Activated T-cell treated with anti-CD3 and anti-CD28 coated beads, Interleukin-2, amount 50 U/mL, for 4 hours (primary cell): ENCODE data around the gene GPD2. TPM values are rescaled to one million over a fixed set of nuclear protein-coding genes. Genes with fewer than 3 reads are reported as not detected.
A peak's percentile ranks its signal among the peaks of the same experiment; 100 is the strongest.
"Not testable (repeated sequence)": the region's sequence is repeated elsewhere in the genome, so short reads cannot be mapped to it uniquely, and the experiment has no call there.

ENCODE experiments used
- ATAC-seq, 2 donors: fragments of 200-7000 bp; cut with Tn5 transposase; one replicate each; pipeline ENCODE4 v1.10.0; 2021
- DNase-seq: peaks from one replicate; pipeline ENCODE4 v3.0.0-alpha.2; 2020
- H3K27me3 Mint-ChIP-seq: one replicate; pipeline ENCODE4 v1.8.0; 2021; ENCODE audit warnings: low read depth, mixed read lengths
- H3K36me3 Mint-ChIP-seq: one replicate; pipeline ENCODE4 v1.8.0; 2022; ENCODE audit warnings: mixed read lengths; ENCODE audit not compliant: insufficient read depth
- H3K4me1 Mint-ChIP-seq: one replicate; pipeline ENCODE4 v1.8.0; 2021; ENCODE audit warnings: low read depth, mixed read lengths
- H3K4me3 Mint-ChIP-seq: one replicate; pipeline ENCODE4 v1.8.0; 2021; ENCODE audit warnings: mild to moderate bottlenecking, moderate library complexity, mixed read lengths
- H3K9me3 Mint-ChIP-seq: one replicate; pipeline ENCODE4 v1.8.0; 2021; ENCODE audit warnings: mixed read lengths
- total RNA-seq, 3 donors: library from RNA; stranded (reverse); gene quantifications; one replicate each; pipeline ENCODE4 v1.2.1, GENCODE V29; 2021

GPD2 gene
- total RNA-seq, 3 donors from 2014 or later: 20.7 to 21.1 (median 21.0) TPM

- Mint-ChIP-seq H3K4me1 (peaks cover 37% of the 10 kb centered on the region), H3K9me3 (no peaks in the 10 kb centered on the region), H3K36me3 (peaks cover 13% of the 10 kb centered on the region), H3K27me3 (no peaks in the 10 kb centered on the region), H3K4me3 (no peak overlapping the region)
- no peak for DNase-seq
- no peak for ATAC-seq
Observed at GRCh38 chr2:156476021-156476849, 40.1 kb downstream of the GPD2 start.

- ATAC-seq: peak in 1 of 2 donors; percentile 64
- Mint-ChIP-seq H3K27me3 (no peaks in the 10 kb centered on the region), H3K4me3 (no peak overlapping the region), H3K36me3 (peaks cover 13% of the 10 kb centered on the region), H3K4me1 (peaks cover 33% of the 10 kb centered on the region), H3K9me3 (no peaks in the 10 kb centered on the region)
- no peak for DNase-seq
Observed at GRCh38 chr2:156476850-156477206, 40.6 kb downstream of the GPD2 start.

DNA sequence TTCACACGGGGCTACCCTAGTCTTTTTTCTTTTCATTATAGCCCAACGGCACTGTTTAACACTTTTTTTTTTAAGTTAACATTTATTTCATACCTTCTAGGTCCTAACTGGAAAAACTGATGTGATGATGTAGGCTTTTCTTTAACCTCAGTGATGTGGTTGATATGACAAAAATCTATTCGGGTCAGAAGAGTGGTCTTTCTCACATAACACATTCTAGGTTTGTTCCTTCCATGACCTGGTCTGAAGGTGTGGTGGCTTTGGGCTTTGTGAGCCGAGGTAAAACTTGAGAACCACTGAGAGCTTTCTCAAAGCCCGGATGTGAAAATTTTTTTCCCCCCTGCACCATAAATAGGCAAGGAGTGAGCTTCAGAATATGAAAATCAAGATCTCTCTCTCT, 44.2 kb downstream of the GPD2 start:
- no peaks in the 10 kb centered on the region for H3K27me3 Mint-ChIP-seq
- no peak overlapping the region for H3K4me3 Mint-ChIP-seq
- peaks cover 33% of the 10 kb centered on the region for H3K4me1 Mint-ChIP-seq
- H3K9me3 Mint-ChIP-seq: no peaks in the 10 kb centered on the region
- ATAC-seq: peak in 1 of 2 donors; percentile 59
- no peak for DNase-seq
- peaks cover 21% of the 10 kb centered on the region for H3K36me3 Mint-ChIP-seq

DNA sequence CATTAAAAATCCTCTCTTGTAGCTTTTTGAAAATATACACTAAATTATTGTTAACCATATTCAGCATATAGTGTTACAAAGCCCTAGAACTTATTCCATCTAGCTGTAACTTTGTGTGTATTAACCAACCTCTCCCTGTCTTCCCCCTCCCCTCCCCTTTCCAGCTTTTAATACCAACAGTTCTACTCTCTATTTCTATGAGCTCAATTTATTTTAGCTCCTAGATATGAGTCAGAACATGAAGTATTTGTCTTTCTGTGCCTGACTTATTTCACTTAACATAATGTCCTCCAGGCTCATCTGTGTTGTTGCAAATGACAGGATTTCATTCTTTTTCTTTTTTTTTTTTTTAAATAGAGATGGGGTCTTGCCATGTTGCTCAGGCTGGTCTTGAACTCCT, 45.1 kb downstream of the GPD2 start:
- Mint-ChIP-seq H3K4me1 (peaks cover 31% of the 10 kb centered on the region), H3K9me3 (no peaks in the 10 kb centered on the region), H3K36me3 (peaks cover 22% of the 10 kb centered on the region), H3K4me3 (no peak overlapping the region), H3K27me3 (no peaks in the 10 kb centered on the region)
- DNase-seq (no peak), ATAC-seq (no peak)

DNA sequence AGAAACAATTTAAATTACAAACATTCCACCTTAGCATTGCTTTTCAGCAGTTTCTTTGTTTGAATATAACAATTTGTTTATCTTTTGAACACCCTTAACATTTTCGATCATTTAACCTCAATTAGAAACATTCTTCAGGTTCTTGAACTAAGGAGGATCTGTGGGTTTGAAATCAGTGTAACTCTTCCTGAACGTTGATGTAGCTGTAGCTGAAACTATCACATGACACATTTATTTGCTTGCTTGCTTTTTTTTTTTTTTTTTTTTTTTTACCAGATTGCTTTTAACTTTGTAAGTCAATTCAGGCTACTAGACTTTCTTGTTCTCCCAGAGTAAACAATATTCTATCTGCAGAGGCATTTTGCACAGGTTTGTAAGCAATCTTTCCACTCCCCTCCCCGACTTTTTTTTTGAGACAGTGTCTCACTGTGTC, 47.6 kb downstream of the GPD2 start:
- H3K4me3 Mint-ChIP-seq: no peak overlapping the region
- DNase-seq: no peak
- peaks cover 18% of the 10 kb centered on the region for H3K36me3 Mint-ChIP-seq
- no peak for ATAC-seq
- no peaks in the 10 kb centered on the region for H3K27me3 Mint-ChIP-seq
- no peaks in the 10 kb centered on the region for H3K9me3 Mint-ChIP-seq
- peaks cover 27% of the 10 kb centered on the region for H3K4me1 Mint-ChIP-seq

GRCh38 chr2:156486147-156486546, 50.0 kb downstream of the GPD2 start:
- ATAC-seq: no peak
- Mint-ChIP-seq H3K4me3 (no peak overlapping the region), H3K36me3 (peaks cover 9% of the 10 kb centered on the region), H3K9me3 (no peaks in the 10 kb centered on the region), H3K27me3 (no peaks in the 10 kb centered on the region), H3K4me1 (peaks cover 26% of the 10 kb centered on the region)
- DNase-seq: no peak

DNA sequence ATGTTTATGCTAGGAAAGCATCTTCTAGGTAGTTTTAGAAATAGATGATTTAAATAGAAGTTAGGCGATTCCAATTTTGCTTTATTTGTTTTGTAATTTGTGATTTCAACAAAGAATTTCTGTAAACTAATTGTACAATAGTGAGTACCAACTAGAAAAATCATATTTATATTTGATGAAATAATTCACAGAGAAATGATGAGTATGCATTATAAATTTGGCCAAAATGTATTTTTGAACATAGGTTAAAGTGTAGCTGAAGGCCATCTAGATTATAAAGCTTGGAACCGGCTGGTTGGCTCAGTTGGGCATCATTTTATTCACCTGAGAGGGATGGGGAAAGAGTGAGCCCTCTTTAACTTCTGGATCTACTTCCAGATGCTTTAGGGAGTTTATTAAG, 50.4 kb downstream of the GPD2 start:
- Mint-ChIP-seq H3K4me1 (peaks cover 26% of the 10 kb centered on the region), H3K9me3 (no peaks in the 10 kb centered on the region), H3K36me3 (peaks cover 9% of the 10 kb centered on the region), H3K27me3 (no peaks in the 10 kb centered on the region), H3K4me3 (no peak overlapping the region)
- no peak for DNase-seq
- no peak for ATAC-seq

- no peaks in the 10 kb centered on the region for H3K27me3 Mint-ChIP-seq
- H3K4me1 Mint-ChIP-seq: peaks cover 25% of the 10 kb centered on the region
- no peak overlapping the region for H3K4me3 Mint-ChIP-seq
- H3K36me3 Mint-ChIP-seq: peaks cover 9% of the 10 kb centered on the region
- no peak for DNase-seq
- H3K9me3 Mint-ChIP-seq: no peaks in the 10 kb centered on the region
- ATAC-seq: no peak
Observed at GRCh38 chr2:156489195-156489594, 53.0 kb downstream of the GPD2 start.

- ATAC-seq (peak in 1 of 2 donors; percentile 63), DNase-seq (no peak)
- H3K36me3 Mint-ChIP-seq: peaks cover 7% of the 10 kb centered on the region
- no peak overlapping the region for H3K4me3 Mint-ChIP-seq
- no peaks in the 10 kb centered on the region for H3K9me3 Mint-ChIP-seq
- H3K4me1 Mint-ChIP-seq: peaks cover 25% of the 10 kb centered on the region
- H3K27me3 Mint-ChIP-seq: no peaks in the 10 kb centered on the region
Observed at GRCh38 chr2:156489750-156490465, 53.7 kb downstream of the GPD2 start.

GRCh38 chr2:156490466-156490840, 54.3 kb downstream of the GPD2 start:
- peak in 1 of 2 donors; percentile 50 for ATAC-seq
- no peaks in the 10 kb centered on the region for H3K9me3 Mint-ChIP-seq
- H3K36me3 Mint-ChIP-seq: peaks cover 1% of the 10 kb centered on the region
- H3K4me3 Mint-ChIP-seq: no peak overlapping the region
- no peak for DNase-seq
- H3K27me3 Mint-ChIP-seq: no peaks in the 10 kb centered on the region
- peaks cover 28% of the 10 kb centered on the region for H3K4me1 Mint-ChIP-seq

GRCh38 chr2:156491176-156491575, 55.0 kb downstream of the GPD2 start:
- Mint-ChIP-seq H3K4me1 (peaks cover 32% of the 10 kb centered on the region), H3K27me3 (no peaks in the 10 kb centered on the region), H3K9me3 (no peaks in the 10 kb centered on the region), H3K36me3 (peaks cover 1% of the 10 kb centered on the region), H3K4me3 (no peak overlapping the region)
- DNase-seq (no peak), ATAC-seq (no peak)

GRCh38 chr2:156492979-156493378, 56.8 kb downstream of the GPD2 start:
- peaks cover 36% of the 10 kb centered on the region for H3K4me1 Mint-ChIP-seq
- peaks cover 4% of the 10 kb centered on the region for H3K36me3 Mint-ChIP-seq
- no peaks in the 10 kb centered on the region for H3K27me3 Mint-ChIP-seq
- ATAC-seq (no peak), DNase-seq (no peak)
- no peak overlapping the region for H3K4me3 Mint-ChIP-seq
- H3K9me3 Mint-ChIP-seq: no peaks in the 10 kb centered on the region

GRCh38 chr2:156495998-156496397, 59.8 kb downstream of the GPD2 start:
- H3K4me3 Mint-ChIP-seq, H3K27me3 Mint-ChIP-seq, H3K36me3 Mint-ChIP-seq, H3K9me3 Mint-ChIP-seq, DNase-seq, ATAC-seq: not testable (repeated sequence)
- H3K4me1 Mint-ChIP-seq: peaks cover 23% of the 10 kb centered on the region

- H3K4me3 Mint-ChIP-seq: no peak overlapping the region
- DNase-seq (no peak), ATAC-seq (no peak)
- no peaks in the 10 kb centered on the region for H3K27me3 Mint-ChIP-seq
- H3K4me1 Mint-ChIP-seq: peaks cover 4% of the 10 kb centered on the region
- peaks cover 7% of the 10 kb centered on the region for H3K36me3 Mint-ChIP-seq
- H3K9me3 Mint-ChIP-seq: no peaks in the 10 kb centered on the region
Observed at GRCh38 chr2:156505696-156506095, 69.5 kb downstream of the GPD2 start.

GRCh38 chr2:156511122-156511521, 74.9 kb downstream of the GPD2 start:
- H3K9me3 Mint-ChIP-seq: no peaks in the 10 kb centered on the region
- H3K4me3 Mint-ChIP-seq: no peak overlapping the region
- no peaks in the 10 kb centered on the region for H3K27me3 Mint-ChIP-seq
- no peak for DNase-seq
- peaks cover 2% of the 10 kb centered on the region for H3K4me1 Mint-ChIP-seq
- ATAC-seq: no peak
- peaks cover 32% of the 10 kb centered on the region for H3K36me3 Mint-ChIP-seq
